ENCODE measurements around the gene MAGOHB. TPM values are rescaled to one million over a fixed set of nuclear protein-coding genes. Genes with fewer than 3 reads are reported as not detected.

The MAGOHB gene
- total and polyA plus RNA-seq, 2 of the 4 experiments (the other 2 are of a cell fraction): 6.3 to 20.3 TPM

DNA sequence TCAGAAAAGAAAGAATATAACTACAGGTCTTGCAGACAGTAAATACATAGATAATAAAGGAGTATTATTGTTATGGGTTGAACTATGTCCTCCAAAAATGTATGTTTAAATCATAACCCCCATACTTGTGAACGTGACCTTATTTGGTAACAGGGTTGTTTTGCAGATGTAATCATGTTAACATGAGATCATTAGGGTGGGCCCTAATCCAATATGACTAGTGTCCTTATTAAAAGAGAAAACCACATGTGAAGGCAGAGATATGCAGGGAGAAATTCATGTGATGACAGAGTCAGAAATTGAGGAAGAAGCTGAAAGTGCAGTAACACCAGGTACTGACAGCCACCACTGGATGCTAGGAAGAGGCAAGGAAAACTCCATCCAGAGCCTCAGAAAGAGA is 29.0 kb downstream of the MAGOHB start:
- Histone ChIP-seq H2BK20ac (ENCODE audit: low read depth, low read length) (no peak overlapping the region), H3K18ac (ENCODE audit: low read depth, low read length) (no peak overlapping the region), H3K56ac (ENCODE audit: extremely low read depth, insufficient read depth, low read length) (no peak overlapping the region), H2AK5ac (ENCODE audit: low read depth, low read length) (no peak overlapping the region), H2BK120ac (ENCODE audit: low read depth, low read length) (no peak overlapping the region), H3K79me1 (ENCODE audit: low read depth in 1 of 2, low read length in 2 of 2) (no peaks in the 10 kb centered on the region), H3K9ac (ENCODE audit: low read depth, low read length) (no peak overlapping the region), H4K20me1 (ENCODE audit: insufficient read depth, low read length) (no peaks in the 10 kb centered on the region), H3K27ac (ENCODE audit: insufficient read depth, low read length) (no peak overlapping the region), H3K4ac (ENCODE audit: low read depth, low read length) (no peak overlapping the region), H3K23ac (ENCODE audit: low read depth, low read length) (no peak overlapping the region), H3K9me3 (ENCODE audit: control insufficient read depth, insufficient read depth, low read length) (no peaks in the 10 kb centered on the region; the same call in 1 of the 2 replicates), H4K5ac (ENCODE audit: low read depth, low read length) (no peak overlapping the region), H3K36me3 (ENCODE audit: control insufficient read depth, insufficient read depth, low read length) (peaks cover 3% of the 10 kb centered on the region; the same call in 1 of the 2 replicates), H3K9me1 (ENCODE audit: insufficient read depth, low read length) (no peaks in the 10 kb centered on the region), H2BK15ac (ENCODE audit: low read depth, low read length) (no peak overlapping the region), H4K8ac (ENCODE audit: low read depth in 2 of 2, low read length in 2 of 2) (no peak overlapping the region), H3K27me3 (ENCODE audit: control insufficient read depth, insufficient read depth, low read length) (no peaks in the 10 kb centered on the region), H2AFZ (replicated peaks; ENCODE audit: low read length, poor library complexity) (no peak overlapping the region), H3K4me1 (ENCODE audit: control insufficient read depth, insufficient read depth, low read length) (no peaks in the 10 kb centered on the region), H4K91ac (ENCODE audit: insufficient read depth, low read depth, low read length) (no peak overlapping the region), H3K4me2 (ENCODE audit: low read depth, low read length) (no peak overlapping the region), H2BK5ac (ENCODE audit: low read depth, low read length, poor library complexity, severe bottlenecking) (no peak overlapping the region), H3K4me3 (ENCODE audit: insufficient read depth, low read depth, low read length) (no peak overlapping the region), H3K14ac (replicated peaks; ENCODE audit: low read depth, low read length) (no peak overlapping the region), H2AK9ac (replicated peaks; ENCODE audit: low read depth, low read length, poor library complexity) (no peak overlapping the region)
- DNase-seq (peak; percentile 27), ATAC-seq (ENCODE audit: low read depth) (no peak)
- WGBS, 2 experiments (ENCODE audit: extremely low coverage in 2 of 2, insufficient read length in 1 of 2): no CpG with 5 or more reads among the region's 1 CpG
- CTCF ChIA-PET: no interaction called here
- TF ChIP-seq CTCF (conservative IDR thresholded peaks at IDR 0.05; ENCODE audit: low read depth, low read length) (no peak), CHD1 (IDR thresholded peaks at IDR 0.05; ENCODE audit: low read depth, low read length) (no peak), ELK1 (IDR thresholded peaks at IDR 0.05; ENCODE audit: borderline replicate concordance, low read depth, low read length) (no peak), NFE2L2 (IDR thresholded peaks at IDR 0.05; ENCODE audit: low read depth, low read length) (no peak), POLR2A (IDR thresholded peaks at IDR 0.05; ENCODE audit: low read depth, low read length) (no peak), RFX5 (IDR thresholded peaks at IDR 0.05; ENCODE audit: low read depth, low read length) (no peak), USF2 (IDR thresholded peaks at IDR 0.05; ENCODE audit: low read depth, low read length) (no peak), CEBPB (IDR thresholded peaks at IDR 0.05; ENCODE audit: low read depth, low read length) (no peak), MAFK (IDR thresholded peaks at IDR 0.05; ENCODE audit: low read depth, low read length) (no peak), MAZ (IDR thresholded peaks at IDR 0.05; ENCODE audit: borderline replicate concordance, low read depth, low read length) (no peak), RAD21 (IDR thresholded peaks at IDR 0.05; ENCODE audit: low read length) (no peak)
- BruUV-seq (replicated peaks): no TSS peak
- intact Hi-C loops (cut with micrococcal nuclease): no loop called here
- in situ Hi-C loops (cut with MboI; ENCODE audit: low sequenced_read_pairs): no loop called here
- POLR2A ChIA-PET (ENCODE audit: unreplicated experiment): no interaction called here
- dilution Hi-C loops (cut with HindIII; ENCODE audit: low sequenced_read_pairs, unreplicated experiment): no loop called here
